IMR-90 (cell line): ENCODE data around the gene LRRC55. TPM values are rescaled to one million over a fixed set of nuclear protein-coding genes. Genes with fewer than 3 reads are reported as not detected.

Source experiments
- ATAC-seq: fragments of 200-7000 bp; cut with Tn5 transposase; 2 replicates; pipeline ENCODE4 v1.9.1; 2020; ENCODE audit warnings: low read depth, mild to moderate bottlenecking, moderate library complexity
- BruUV-seq: library from RNA; stranded (reverse); fragments of 400-500 nt; replicated peaks from 2 replicates; lab custom pipeline; 2021; lab: Mats Ljungman, UMichigan
- CTCF ChIA-PET: fragments of 300-600 bp; formaldehyde crosslinking; extraction: SDS; loops from one replicate; lab custom pipeline; 2021; ENCODE audit warnings: antibody characterized with exemption; lab: Yijun Ruan, JAX
- POLR2A ChIA-PET: fragments of 300-600 bp; sonication (Branson Sonifier 250); formaldehyde crosslinking; loops from one replicate; lab custom pipeline; 2022; ENCODE audit warnings: antibody characterized with exemption; ENCODE audit not compliant: unreplicated experiment; lab: Charles Lee
- DNase-seq: peaks from one replicate; pipeline ENCODE4 v3.0.0; 2013
- H2AFZ ChIP-seq: replicated peaks from 2 replicates; pipeline ENCODE3; 2013; ENCODE audit warnings: low read length, mild to moderate bottlenecking; ENCODE audit not compliant: poor library complexity
- H2AK5ac ChIP-seq: 2 replicates; pipeline ENCODE4 v1.6.1; 2013; ENCODE audit warnings: low read depth, low read length, inconsistent platforms
- H2AK9ac ChIP-seq: replicated peaks from 2 replicates; pipeline ENCODE3; 2013; ENCODE audit warnings: mild to moderate bottlenecking, low read depth, low read length, moderate library complexity; ENCODE audit not compliant: poor library complexity
- H2BK120ac ChIP-seq: 2 replicates; pipeline ENCODE4 v1.6.1; 2013; ENCODE audit warnings: low read depth, low read length, inconsistent platforms
- H2BK15ac ChIP-seq: 3 replicates; pipeline ENCODE4 v1.6.1; 2013; ENCODE audit warnings: low read depth, low read length, inconsistent platforms
- H2BK20ac ChIP-seq: 2 replicates; pipeline ENCODE4 v1.6.1; 2013; ENCODE audit warnings: low read depth, mild to moderate bottlenecking, inconsistent platforms, low read length, moderate library complexity
- H2BK5ac ChIP-seq: 2 replicates; pipeline ENCODE4 v1.6.1; 2013; ENCODE audit warnings: mild to moderate bottlenecking, low read depth, low read length, inconsistent platforms; ENCODE audit not compliant: poor library complexity, severe bottlenecking
- H3K14ac ChIP-seq: replicated peaks from 2 replicates; pipeline ENCODE4 v1.6.1; 2013; ENCODE audit warnings: low read depth, low read length, inconsistent platforms
- H3K18ac ChIP-seq: 2 replicates; pipeline ENCODE4 v1.6.1; 2013; ENCODE audit warnings: low read depth, low read length, control low read depth
- H3K23ac ChIP-seq: 2 replicates; pipeline ENCODE4 v1.6.1; 2013; ENCODE audit warnings: low read depth, low read length, inconsistent platforms
- H3K27ac ChIP-seq: 2 replicates; pipeline ENCODE4 v1.5.1; 2013; ENCODE audit warnings: mild to moderate bottlenecking, control low read depth, low read length; ENCODE audit not compliant: insufficient read depth
- H3K27me3 ChIP-seq: 2 replicates; pipeline ENCODE4 v1.6.1; 2013; ENCODE audit warnings: low read length; ENCODE audit not compliant: control insufficient read depth, insufficient read depth
- H3K36me3 ChIP-seq: 2 replicates; pipeline ENCODE4 v1.6.1; 2013; ENCODE audit warnings: low read length, mixed read lengths; ENCODE audit not compliant: control insufficient read depth, insufficient read depth
- H3K4ac ChIP-seq: 2 replicates; pipeline ENCODE4 v1.6.1; 2013; ENCODE audit warnings: low read depth, low read length, inconsistent platforms
- H3K4me1 ChIP-seq: 2 replicates; pipeline ENCODE4 v1.6.1; 2013; ENCODE audit warnings: low read length, mixed read lengths; ENCODE audit not compliant: control insufficient read depth, insufficient read depth
- H3K4me2 ChIP-seq: 2 replicates; pipeline ENCODE4 v1.6.1; 2013; ENCODE audit warnings: low read depth, mild to moderate bottlenecking, control low read depth, low read length, moderate library complexity
- H3K4me3 ChIP-seq: 2 replicates; pipeline ENCODE4 v1.5.1; 2013; ENCODE audit warnings: low read depth, mild to moderate bottlenecking, control low read depth, low read length, moderate library complexity; ENCODE audit not compliant: insufficient read depth
- H3K56ac ChIP-seq: 2 replicates; pipeline ENCODE4 v1.6.1; 2013; ENCODE audit warnings: low read length, inconsistent platforms; ENCODE audit not compliant: insufficient read depth; ENCODE audit errors: extremely low read depth
- H3K79me1 ChIP-seq, 2 experiments: 2 replicates each; pipeline ENCODE4 v1.6.1; 2013; ENCODE audit warnings: low read length in 2 of 2, inconsistent platforms in 1 of 2, low read depth in 1 of 2
- H3K9ac ChIP-seq: 2 replicates; pipeline ENCODE4 v1.6.1; 2013; ENCODE audit warnings: low read depth, low read length, control low read depth
- H3K9me1 ChIP-seq: 2 replicates; pipeline ENCODE4 v1.6.1; 2013; ENCODE audit warnings: low read length, inconsistent platforms; ENCODE audit not compliant: insufficient read depth
- H3K9me3 ChIP-seq: 2 replicates; pipeline ENCODE4 v1.6.1; 2013; ENCODE audit warnings: low read length; ENCODE audit not compliant: control insufficient read depth, insufficient read depth
- H4K20me1 ChIP-seq: 2 replicates; pipeline ENCODE4 v1.6.1; 2013; ENCODE audit warnings: low read length, inconsistent platforms; ENCODE audit not compliant: insufficient read depth
- H4K5ac ChIP-seq: 2 replicates; pipeline ENCODE4 v1.6.1; 2013; ENCODE audit warnings: mild to moderate bottlenecking, low read depth, low read length, control low read depth
- H4K8ac ChIP-seq, 2 experiments: 2 replicates each; pipeline ENCODE4 v1.6.1; 2013; ENCODE audit warnings: low read depth in 2 of 2, low read length in 2 of 2, control low read depth in 1 of 2, inconsistent platforms in 1 of 2
- H4K91ac ChIP-seq: 2 replicates; pipeline ENCODE4 v1.6.1; 2013; ENCODE audit warnings: low read depth, low read length, inconsistent platforms; ENCODE audit not compliant: insufficient read depth
- ELK1 ChIP-seq: fragments of 150-350 bp; IDR thresholded peaks from 2 replicates; pipeline ENCODE4 v1.6.1; 2016; ENCODE audit warnings: low read depth, mild to moderate bottlenecking, low read length, moderate library complexity, borderline replicate concordance
- FOS ChIP-seq: fragments of 150-350 bp; IDR thresholded peaks from 2 replicates; pipeline ENCODE4 v1.6.1; 2016; ENCODE audit warnings: low read depth, low read length
- MAFK ChIP-seq: IDR thresholded peaks from 2 replicates; pipeline ENCODE4 v1.6.1; 2012; ENCODE audit warnings: low read depth, low read length, improper control_type of control experiment
- MXI1 ChIP-seq: IDR thresholded peaks from 2 replicates; pipeline ENCODE4 v1.6.1; 2012; ENCODE audit warnings: low read depth, mild to moderate bottlenecking, low read length, moderate library complexity, borderline replicate concordance
- SMC3 ChIP-seq: fragments of 150-350 bp; IDR thresholded peaks from 2 replicates; pipeline ENCODE4 v1.6.1; 2016; ENCODE audit warnings: low read depth, mild to moderate bottlenecking, antibody characterized with exemption, low read length, moderate library complexity
- WGBS, 2 experiments: methylation state at CpG; one replicate each; pipeline versions ENCODE4 v1.1.5 to v1.1.7; 2013; ENCODE audit warnings: missing lambda C conversion rate in 2 of 2; ENCODE audit not compliant: insufficient read length in 1 of 2; ENCODE audit errors: extremely low coverage in 2 of 2; 5-methylcytosine and 5-hydroxymethylcytosine counted together
- dilution Hi-C: fragments of 300-500 bp; cut with HindIII; formaldehyde crosslinking; loops from one replicate; pipeline ENCODE4 v1.14.3; 2018; ENCODE audit warnings: low sequenced_read_pairs; ENCODE audit not compliant: unreplicated experiment
- in situ Hi-C: fragments of 300-500 bp; cut with MboI; formaldehyde crosslinking; loops from 3 replicates; pipeline ENCODE4 v1.14.3; 2019; ENCODE audit warnings: low sequenced_read_pairs, inconsistent platforms, mixed read lengths
- intact Hi-C: fragments of 100-400 bp; cut with micrococcal nuclease; formaldehyde crosslinking; loops from 2 replicates; pipeline ENCODE4 v1.10.0; 2022
- polyA plus RNA-seq, 3 experiments: library from polyadenylated mRNA; depleted of rRNA; stranded (reverse); fragments of >200 nt; gene quantifications; 2 replicates each; pipeline ENCODE4 v1.2.3, GENCODE V29; 2012; ENCODE audit warnings: low replicate concordance in 1 of 3
- total RNA-seq: library from RNA; depleted of rRNA; stranded (reverse); fragments of >200 nt; gene quantifications from 2 replicates; pipeline ENCODE4 v1.2.3, GENCODE V29; 2012

Gene LRRC55
- total and polyA plus RNA-seq, 2 of the 4 experiments (the other 2 are of a cell fraction) = not detected

GRCh38 chr11:57233702-57234101, 51.9 kb downstream of the LRRC55 start:
- intact Hi-C loops (no loop called here), in situ Hi-C loops (no loop called here), dilution Hi-C loops (no loop called here)
- Histone ChIP-seq H4K8ac (no peak overlapping the region), H2AK5ac (no peak overlapping the region), H2AK9ac (no peak overlapping the region), H3K4me1 (no peaks in the 10 kb centered on the region), H3K36me3 (no peaks in the 10 kb centered on the region), H3K4ac (no peak overlapping the region), H3K4me2 (no peak overlapping the region), H3K14ac (no peak overlapping the region), H4K20me1 (no peaks in the 10 kb centered on the region), H2BK15ac (no peak overlapping the region), H3K9me1 (no peaks in the 10 kb centered on the region), H4K91ac (no peak overlapping the region), H3K4me3 (no peak overlapping the region), H3K27ac (no peak overlapping the region), H2BK20ac (no peak overlapping the region), H2AFZ (no peak overlapping the region), H4K5ac (no peak overlapping the region), H2BK120ac (no peak overlapping the region), H3K79me1 (no peaks in the 10 kb centered on the region), H3K9ac (no peak overlapping the region), H3K18ac (no peak overlapping the region), H3K27me3 (peaks cover 53% of the 10 kb centered on the region), H3K9me3 (no peaks in the 10 kb centered on the region), H2BK5ac (no peak overlapping the region), H3K23ac (no peak overlapping the region), H3K56ac (no peak overlapping the region)
- no peak for ATAC-seq
- 56% methylated on average over 2 of the region's 5 CpGs; no CpG with 5 or more reads in 1 of the 2 experiments for WGBS, 2 experiments
- POLR2A ChIA-PET = no interaction called here
- TF ChIP-seq MAFK (no peak), FOS (no peak), MXI1 (no peak), ELK1 (no peak), SMC3 (no peak)
- no TSS peak for BruUV-seq
- CTCF ChIA-PET = no interaction called here
- DNase-seq = no peak
